UCSD-AML1 (cell line): ENCODE measurements around the gene GTF3A.
"Not testable (repeated sequence)": the region's sequence is repeated elsewhere in the genome, so short reads cannot be mapped to it uniquely, and the experiment has no call there.

Source experiments
- DNase-seq: peaks from one replicate; lab custom pipeline; 2025; ENCODE audit not compliant: unreplicated experiment; lab: John Stamatoyannopoulos, UW

The GTF3A gene

DNA sequence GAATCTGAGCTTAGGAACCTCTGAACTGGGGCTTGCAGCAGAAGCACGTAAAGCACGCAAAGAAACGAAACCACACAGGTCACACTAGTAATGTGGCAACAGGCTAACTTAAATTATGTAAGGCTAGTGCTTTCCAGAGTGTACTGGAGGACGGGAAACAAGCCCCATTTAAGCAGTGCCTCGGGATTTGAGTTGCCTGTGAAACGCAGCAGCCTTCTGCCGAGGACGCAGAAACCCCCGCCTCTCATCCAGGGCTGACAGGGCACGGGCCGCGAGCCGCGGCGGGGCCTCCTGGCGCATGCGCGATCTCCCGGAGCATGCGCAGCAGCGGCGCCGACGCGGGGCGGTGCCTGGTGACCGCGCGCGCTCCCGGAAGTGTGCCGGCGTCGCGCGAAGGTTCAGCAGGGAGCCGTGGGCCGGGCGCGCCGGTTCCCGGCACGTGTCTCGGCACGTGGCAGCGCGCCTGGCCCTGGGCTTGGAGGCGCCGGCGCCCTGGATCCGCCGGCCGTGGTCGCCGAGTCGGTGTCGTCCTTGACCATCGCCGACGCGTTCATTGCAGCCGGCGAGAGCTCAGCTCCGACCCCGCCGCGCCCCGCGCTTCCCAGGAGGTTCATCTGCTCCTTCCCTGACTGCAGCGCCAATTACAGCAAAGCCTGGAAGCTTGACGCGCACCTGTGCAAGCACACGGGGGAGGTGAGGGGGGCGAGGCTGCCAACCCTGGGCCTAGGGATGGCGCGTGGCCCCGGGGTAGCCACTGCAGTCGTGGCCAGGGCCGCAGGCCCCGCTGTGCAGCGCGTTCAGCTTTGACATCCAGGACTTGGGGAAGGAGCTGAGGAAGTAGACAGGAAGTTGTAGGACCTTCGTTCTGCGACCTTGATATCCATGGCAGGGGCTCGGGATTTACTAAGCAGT, at the start of gene GTF3A:
Gene GTF3A, plus strand, starts transcription at position 374 of the 912 bp plus-strand sequence.
- DNase-seq: peak; percentile 92

DNA sequence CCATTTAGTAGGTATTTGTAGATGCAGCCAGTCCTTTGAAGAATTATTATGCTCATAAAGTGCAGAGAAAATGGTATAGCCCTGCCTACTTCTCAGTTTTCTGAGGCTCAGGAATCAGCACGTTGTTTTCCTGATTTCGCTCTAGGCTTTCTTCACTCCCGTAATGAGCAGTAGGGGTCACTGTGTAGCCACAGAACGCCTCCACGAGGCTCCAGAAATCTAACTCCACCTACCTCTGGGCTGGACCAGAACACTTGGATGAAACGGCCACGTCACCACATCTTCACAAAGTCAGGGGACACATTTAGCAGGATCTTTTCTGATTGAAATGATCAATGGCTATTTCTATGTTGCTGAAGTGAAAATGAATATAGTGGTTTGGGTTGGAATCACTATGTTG, 49.8 kb upstream of the GTF3A start:
- peak; percentile 59 for DNase-seq

DNA sequence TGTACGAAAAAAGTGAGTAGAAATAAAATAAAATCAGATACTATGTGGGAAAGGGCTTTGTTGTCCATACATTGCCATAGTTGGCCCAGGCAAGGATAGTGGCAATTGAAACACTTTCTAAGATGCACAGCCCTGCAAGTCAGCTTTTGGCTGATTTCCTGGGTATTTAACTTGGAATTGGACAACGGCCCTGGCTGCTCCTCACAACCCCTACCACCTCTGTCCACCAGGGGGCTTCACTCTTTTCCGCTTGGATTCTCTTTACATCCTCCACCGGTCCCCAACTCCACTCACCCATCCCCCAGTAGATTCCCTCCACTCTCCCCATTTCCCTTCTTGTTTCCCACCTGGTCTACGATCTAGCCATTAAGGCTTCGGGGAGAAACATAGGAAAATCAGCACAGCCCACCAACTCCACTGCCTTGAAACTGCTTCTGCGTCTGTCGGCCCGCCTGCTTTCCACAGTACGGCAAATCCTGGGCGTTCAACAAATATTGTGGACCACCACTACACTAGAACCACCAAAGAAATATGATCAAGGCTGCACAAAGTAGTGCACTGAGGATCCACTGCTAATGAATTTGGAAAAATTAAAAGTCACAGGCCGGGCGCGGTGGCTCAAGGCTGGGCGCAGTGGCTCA, 48.6 kb upstream of the GTF3A start:
- DNase-seq: peak; percentile 56

DNA sequence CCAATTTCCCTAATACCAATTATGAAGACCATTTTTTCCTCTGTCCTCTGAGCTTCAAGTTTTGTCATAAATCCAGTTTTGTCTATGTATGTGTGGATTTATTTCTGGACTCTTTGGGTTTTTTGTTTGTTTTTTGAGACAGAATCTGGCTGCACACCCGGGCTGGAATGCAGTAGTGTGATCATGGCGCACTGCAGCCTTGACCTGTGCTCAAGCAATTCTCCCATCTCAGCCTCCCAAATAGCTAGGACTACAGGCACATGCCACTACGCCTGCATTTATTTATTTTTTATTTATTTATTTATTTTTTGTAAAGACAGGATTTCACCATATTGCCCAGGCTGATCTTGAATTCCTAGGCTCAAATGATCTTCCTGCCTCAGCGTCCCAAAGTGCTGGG, 45.3 kb upstream of the GTF3A start:
- DNase-seq: no peak

DNA sequence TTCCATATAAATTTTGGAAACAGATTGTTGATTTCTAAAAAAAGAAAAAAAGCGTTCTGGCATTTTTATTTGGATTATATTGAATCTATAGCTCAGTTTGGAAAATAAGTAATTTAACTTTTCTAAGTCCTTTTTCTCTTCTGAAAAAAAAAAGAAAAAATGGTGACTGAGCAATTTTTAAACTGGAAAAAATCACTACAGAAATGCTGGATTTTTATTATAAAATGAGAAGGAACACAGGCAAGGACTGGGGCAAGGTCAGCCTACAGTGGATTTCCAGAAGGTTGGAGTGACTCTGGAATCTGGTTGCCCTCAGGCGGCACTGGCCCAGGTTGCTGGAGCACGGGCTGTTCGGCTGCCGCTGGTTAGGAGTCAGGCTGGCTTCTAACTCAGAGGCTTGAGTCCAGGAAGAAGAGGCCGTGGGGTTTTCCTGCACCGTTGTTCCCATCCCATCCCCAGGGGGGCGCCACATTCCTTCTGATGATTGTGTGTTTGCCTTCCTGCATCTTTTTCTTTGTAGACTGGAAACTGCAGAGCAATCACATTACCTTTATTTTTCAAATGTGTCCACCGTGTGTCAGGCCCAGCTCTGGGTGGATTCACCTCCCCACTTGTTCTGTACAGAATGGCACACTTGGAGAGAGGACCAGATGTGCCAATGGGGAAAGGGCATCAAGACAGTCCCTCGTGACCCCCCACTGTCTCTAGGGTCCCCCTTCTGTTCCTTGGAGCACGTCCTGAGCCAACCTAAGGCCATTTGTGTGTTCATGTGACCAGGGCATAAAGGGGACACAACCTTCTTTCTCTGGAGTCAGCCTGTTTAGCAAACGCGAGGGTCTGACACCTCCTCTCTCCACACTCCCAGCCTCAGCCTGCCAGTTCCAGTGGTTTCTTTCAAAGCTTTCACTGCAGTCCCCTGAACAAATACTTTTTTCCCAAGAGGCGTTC, 44.5 kb upstream of the GTF3A start:
- DNase-seq: peak; percentile 85

DNA sequence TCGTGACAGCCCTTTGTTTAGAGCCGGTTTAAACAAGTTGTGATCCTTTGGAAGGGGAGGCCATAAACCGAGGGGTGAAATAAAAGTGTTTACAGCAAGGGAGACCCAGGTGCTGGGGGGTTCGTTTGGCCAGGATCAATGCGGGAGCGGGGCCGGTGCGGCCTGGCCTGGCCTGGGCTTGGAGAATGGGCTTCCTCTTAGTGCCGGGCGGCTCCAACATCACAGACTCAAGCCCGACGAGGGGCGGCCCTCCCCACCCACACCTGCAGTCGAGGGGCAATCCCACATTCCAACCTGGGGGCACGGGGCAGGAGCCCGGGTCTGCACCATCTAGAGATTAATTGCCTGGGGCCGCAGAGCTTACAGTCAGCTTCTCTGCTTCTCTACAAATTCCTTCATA, 42.8 kb upstream of the GTF3A start:
- no peak for DNase-seq

DNA sequence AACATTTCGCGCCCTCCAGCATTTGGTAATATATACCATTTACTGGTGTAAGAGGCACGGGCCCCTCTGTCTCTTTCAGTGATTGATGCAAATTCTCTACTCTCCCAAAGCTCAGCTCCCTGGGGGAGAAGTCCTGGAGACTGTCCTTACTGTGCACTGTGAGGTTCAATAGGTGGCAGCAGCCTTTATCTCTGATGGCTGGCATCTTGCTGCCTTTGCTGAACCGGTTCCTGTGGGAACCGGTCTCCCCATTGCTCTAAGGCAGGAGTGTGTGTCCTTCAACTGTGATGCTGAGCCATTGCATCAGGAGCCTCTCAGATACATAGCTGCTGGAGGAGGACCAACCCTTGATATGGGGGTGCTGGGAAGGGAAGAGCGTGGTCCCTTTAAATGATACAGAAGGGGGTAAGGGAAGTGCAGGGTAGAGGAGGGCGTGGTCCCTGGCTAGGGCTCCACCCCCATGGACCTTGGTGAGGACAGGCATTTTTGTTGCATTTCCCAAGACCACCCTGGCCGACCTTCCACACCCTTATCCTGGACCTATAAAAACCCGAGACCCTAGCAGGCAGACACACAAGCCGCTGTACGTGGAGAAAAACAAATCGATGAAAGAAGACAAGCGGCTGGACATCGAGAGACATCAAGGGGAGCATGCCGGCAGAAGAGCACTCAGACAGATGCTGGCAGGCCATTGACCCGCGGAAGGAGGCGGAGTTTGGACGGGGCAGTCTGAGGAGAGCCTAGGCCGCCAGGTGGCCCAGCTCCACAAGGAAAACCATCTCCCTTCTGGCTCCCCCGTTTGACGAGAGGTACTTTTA, 41.1 kb upstream of the GTF3A start:
- DNase-seq: no peak

DNA sequence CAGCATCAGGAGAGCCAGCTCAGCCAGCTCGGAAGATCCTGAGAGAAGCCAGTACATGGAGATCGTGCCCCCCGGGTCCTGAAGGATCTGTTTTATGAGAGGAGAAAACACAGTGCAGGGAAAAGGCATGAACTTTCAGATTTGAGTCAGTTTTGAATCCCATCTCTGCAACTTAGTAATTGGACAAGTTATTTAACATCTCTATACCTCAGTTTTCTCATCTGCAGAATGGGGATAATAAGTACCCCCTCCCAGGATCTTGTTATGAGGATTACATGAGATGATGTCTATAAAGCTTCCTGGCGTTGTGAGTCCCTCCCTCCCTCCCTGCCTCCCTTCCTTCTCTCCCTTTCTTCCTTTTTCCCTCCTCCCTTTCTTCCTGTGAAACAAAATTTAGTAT, 40.1 kb upstream of the GTF3A start:
- DNase-seq: no peak

DNA sequence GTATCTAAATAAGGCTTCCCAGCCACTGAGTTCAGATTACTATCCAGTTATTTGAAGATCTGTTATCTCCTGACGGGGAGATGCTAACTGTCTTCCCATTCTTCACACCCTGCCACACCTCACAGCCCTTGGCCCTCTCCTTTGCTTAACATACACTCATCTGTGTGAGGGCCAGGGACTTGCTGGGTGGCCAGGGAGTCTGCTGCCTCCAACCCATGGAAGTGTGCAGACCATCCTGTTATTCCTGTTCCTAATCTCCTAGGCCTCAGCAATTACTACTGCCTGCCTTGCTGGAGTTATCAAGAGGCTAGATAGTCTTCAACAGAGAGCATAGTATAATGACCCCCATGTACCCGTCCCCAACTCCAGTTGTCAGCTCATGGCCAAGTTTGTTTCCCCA, 36.2 kb upstream of the GTF3A start:
- no peak for DNase-seq

DNA sequence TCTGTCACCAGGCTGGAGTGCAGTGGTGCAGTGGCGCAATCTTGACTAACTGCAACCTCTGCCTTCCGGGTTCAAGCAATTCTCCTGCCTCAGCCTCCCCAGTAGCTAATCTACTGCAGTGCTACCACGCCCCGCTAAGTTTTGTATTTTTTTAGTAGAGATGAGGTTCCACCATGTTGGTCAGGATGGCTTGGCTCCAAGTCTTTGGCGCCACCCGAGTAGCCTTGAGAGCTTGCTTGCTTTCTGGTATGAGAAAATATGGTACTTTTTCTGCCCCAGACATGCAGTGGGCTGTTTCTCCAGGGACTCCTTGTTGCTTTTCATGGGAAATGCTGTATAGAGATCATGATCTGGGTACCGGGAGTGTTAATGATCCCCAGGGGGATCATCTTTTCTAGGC, 34.5 kb upstream of the GTF3A start:
- no peak for DNase-seq

DNA sequence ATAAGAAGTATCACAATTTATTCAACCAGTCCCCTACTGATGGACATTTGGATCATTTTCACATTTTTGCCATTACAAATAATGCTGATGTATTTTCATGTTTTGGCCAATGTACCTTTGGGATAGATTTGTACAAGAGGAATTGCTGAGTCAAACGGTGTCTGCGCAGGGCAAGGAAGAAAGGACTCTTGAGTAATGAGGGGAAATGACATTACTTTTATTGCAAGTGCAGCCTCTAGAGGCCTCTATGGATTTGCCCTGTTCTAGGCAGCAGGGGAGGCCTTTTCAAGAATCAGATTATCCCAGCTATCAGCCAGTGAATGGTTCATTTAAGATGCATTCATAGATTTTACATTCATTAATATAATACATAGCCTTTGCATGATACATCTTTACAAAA, 32.9 kb upstream of the GTF3A start:
- DNase-seq: no peak

DNA sequence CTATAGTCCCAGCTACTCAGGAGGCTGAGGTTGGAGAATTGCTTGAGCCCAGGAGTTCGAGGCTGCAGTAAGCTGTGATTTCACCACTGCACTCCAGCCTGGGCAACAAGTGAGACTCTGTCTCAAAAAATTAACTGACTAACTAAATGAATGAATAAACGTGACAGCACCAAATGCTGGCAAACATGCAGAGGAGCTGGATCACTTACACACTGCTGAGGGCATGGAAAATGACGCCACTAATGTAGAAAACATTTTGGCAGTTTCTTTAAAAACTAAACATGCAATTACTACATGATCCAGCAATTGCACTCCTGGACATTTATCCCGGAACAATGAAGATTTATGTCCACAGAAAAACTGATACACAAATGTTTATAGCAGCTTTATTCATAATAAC, 31.3 kb upstream of the GTF3A start:
- DNase-seq: no peak

DNA sequence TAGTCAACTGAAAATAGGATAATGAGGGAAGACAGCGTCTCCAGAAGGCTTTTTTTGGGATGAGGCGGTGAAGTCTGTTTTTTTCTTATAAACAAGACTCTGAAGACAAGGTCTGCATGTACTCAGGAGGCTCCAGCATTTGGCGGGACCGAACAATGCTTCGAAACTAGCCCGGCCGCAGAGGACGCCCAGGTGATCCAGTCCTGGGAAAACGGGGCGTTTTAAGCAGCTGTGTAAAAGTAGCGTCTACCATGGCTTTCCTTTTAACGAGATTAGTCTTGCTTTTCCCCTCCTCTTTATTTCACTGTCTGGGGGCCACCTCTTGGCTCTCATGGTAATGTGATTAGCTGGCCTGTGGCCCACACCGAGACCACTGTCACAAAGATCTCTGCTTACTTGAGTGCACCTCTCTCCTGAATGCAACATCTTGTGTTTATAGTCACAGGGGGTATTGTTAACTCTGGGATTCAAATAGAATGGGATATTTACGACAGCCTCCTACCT, 29.4 kb upstream of the GTF3A start:
- DNase-seq: no peak

DNA sequence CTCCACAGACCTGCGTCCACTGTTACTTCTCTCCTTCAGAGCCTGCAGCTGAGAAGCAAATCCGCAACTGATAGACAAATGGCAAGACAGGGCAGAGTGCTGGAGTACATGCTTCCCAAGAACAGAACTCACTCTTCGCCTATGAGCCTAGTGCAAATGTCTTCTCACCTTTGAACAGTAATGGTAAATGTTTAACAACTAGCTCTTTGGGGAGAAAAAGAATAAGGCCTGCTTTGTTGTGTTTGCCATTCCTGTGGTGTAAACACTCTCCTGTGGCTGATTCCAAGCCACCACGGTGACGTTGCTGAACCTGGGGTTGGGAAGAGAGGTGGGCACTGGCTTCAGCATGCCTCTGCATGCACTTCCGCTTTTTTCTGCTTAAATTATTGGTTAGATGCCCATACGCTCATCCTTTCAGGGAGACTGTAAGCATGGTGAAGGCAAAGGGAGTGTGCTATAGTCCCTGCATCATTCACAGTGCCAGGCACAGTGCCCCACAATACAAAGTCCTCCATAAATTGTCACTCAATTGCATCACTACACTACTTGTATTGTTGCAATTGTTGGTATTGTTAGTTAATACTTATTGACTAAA, 28.1 kb upstream of the GTF3A start:
- no peak for DNase-seq

DNA sequence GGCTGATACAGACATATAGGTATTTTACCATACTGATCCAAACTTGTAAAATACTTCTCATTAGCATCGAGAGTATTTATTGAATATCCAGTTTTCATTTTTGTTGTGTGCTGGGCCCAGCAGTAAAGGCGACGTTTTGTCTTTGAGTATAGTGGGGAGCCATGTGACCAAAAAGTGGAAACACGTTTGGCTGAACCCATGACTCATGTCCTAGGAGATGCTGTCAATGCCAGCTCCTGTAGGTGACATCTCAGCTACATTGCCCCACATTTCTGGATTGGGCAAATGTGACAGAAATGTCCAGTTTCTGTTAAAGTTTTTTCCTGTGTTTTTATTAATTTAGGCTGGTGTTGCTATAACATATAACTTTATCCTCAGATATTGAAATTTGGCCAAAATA, 26.1 kb upstream of the GTF3A start:
- DNase-seq: no peak

DNA sequence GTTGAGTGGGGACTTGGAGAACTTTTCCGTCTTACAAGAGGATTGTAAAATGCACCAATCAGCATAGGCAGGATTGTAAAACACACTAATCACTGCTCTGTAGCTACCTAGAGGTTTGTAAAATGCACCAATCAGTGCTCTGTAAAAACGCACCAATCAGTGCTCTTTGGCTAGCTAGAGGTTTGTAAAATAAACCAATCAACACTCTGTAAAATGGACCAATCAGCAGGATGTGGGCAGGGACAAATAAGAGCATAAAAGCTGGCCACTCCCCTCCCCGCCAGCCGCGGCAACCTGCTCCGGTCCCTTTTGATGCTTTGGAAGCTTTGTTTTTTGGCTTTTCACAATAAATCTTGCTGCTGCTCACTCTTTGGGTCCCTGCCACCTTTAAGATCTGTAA, 24.0 kb upstream of the GTF3A start:
- not testable (repeated sequence) for DNase-seq

DNA sequence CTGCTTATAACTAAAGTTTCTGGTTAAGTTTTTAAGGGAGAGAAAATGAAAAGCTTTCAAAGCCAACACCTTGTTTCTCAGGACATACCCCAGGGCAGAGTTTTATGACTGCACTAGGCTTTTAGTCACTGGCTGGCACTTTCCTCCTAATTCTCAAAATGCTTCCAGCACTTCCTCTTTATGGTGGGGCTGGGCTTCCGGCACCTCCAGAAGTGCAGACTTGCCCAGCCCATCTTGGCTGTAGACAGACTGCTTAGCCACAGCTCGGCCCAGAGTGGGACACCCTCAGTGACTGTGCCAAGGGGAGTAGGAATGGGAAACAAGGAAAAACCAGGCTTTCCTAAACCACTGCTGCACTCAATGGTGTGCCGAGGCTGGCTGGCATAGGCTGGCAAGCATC, 23.2 kb upstream of the GTF3A start:
- DNase-seq: peak; percentile 70

DNA sequence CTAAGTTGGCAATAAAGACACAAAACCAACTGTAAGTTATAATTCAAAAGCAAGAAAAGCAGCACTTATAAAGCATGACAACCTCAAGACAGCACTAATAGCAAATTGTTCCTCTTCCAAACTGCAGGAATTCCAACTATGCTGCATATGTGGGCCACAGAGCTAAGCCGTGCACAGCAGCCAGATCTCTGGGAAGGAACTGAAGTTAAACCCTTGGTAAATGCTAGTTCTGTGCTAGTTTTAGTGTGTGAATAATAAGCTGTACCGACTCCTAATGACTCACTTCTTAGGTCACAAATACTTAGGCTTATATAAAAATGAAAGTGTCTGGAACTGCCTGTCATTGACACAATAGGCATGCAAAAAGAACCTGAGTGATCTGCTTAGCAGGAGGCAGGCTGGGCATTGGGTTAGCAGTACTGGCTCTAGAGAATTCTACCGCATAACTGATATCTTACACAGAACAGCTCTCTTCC, 21.2 kb upstream of the GTF3A start:
- DNase-seq: no peak

DNA sequence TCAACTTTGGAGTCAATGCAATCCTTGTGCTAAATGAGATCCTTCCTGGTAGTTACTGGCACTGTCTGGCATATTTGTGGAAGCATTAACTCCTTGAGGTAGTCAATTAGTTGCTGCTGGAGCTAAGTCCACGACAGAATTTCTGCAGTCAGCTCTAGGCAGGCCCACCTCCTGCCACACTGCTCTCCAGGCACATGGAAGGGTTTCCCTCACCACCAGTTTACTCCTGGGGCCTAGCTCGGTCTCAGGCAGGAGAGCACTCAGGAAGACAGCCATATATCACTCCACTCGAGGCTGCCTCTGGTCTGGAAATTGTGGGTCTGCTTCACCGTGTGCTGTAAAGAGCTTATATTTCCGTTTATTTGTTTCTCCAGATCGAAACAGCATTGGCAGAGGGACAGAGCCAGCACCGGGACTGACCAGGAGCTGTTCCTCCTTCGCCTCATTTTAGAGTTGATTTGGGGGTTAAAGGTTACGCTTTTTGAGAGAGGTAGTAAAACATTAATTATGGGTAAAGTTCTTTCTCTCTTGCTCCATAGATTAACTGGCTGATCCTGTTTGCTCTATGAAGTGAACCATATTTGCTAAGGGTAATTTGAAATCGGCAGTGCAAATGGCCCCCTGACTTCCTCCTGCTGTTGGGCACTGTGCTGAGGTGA, 20.6 kb upstream of the GTF3A start:
- DNase-seq: no peak
